H1 (cell line): Measurements from ENCODE around the gene ARHGAP22. TPM values are rescaled to one million over a fixed set of nuclear protein-coding genes. Genes with fewer than 3 reads are reported as not detected.

Experiments
- BRCA1 ChIP-seq: IDR thresholded peaks from 2 replicates; pipeline ENCODE4 v1.6.1; 2012; ENCODE audit warnings: low read depth, low read length, improper control_type of control experiment
- CBX8 ChIP-seq: fragments of 300-800, 300-1000 bp; sonication (generic); IDR thresholded peaks from 2 replicates; pipeline ENCODE4 v1.7.1; 2016; ENCODE audit warnings: low read depth, low read length, borderline replicate concordance
- CEBPB ChIP-seq: IDR thresholded peaks from 2 replicates; pipeline ENCODE4 v1.6.1; 2012; ENCODE audit warnings: low read depth, low read length
- CHD1 ChIP-seq: IDR thresholded peaks from 2 replicates; pipeline ENCODE4 v1.6.1; 2012; ENCODE audit warnings: low read depth, low read length, improper control_type of control experiment
- CHD7 ChIP-seq: fragments of 300-600 bp; sonication (generic); IDR thresholded peaks from 2 replicates; pipeline ENCODE4 v1.7.1; 2012; ENCODE audit warnings: low read length, moderate library complexity, mild to moderate bottlenecking, inconsistent platforms; ENCODE audit not compliant: insufficient replicate concordance
- CTCF ChIP-seq, 3 experiments: IDR thresholded peaks; 1 replicate in 2 of 3; 2 replicates in 1 of 3; pipeline versions ENCODE4 v1.5.1 to v1.6.1; 2011; ENCODE audit warnings: low read length in 3 of 3, mild to moderate bottlenecking in 3 of 3, inconsistent platforms in 2 of 3, low read depth in 1 of 3, moderate library complexity in 1 of 3; ENCODE audit not compliant: insufficient read depth in 1 of 3; ENCODE audit errors: control extremely low read depth in 1 of 3
- USF2 ChIP-seq: IDR thresholded peaks from 2 replicates; pipeline ENCODE4 v1.6.1; 2011; ENCODE audit warnings: low read length, improper control_type of control experiment
- YY1 ChIP-seq: IDR thresholded peaks from 2 replicates; pipeline ENCODE4 v1.6.1; 2011; ENCODE audit warnings: low read depth, mild to moderate bottlenecking, low read length
- polyA plus RNA-seq, 7 experiments: library from polyadenylated mRNA; depleted of rRNA in 3 of 7; stranded (reverse) in 5 of 7; unstranded in 2 of 7; fragments of >200 nt in 5 of 7; fragments of 200-250 nt in 2 of 7; gene quantifications; 1 replicate in 5 of 7; 2 replicates in 1 of 7; 4 replicates in 1 of 7; pipeline versions ENCODE4 v1.2.1 to v1.2.3, GENCODE V29; 2011 to 2013; ENCODE audit warnings: missing spikeins in 2 of 7, mixed read lengths in 2 of 7
- total RNA-seq: library from RNA; stranded (reverse); fragmentation: NEBNext Ultra II Directional; extraction: Animal tissue kit (Norgen Biotek cat#: 25700); gene quantifications from 2 replicates; pipeline ENCODE4 v1.2.1, GENCODE V29; 2021

The ARHGAP22 gene
- total and polyA plus RNA-seq, 2 of the 8 experiments (the other 6 are each of a cell fraction or from before 2014, with no cell fraction given) = 3.6 to 11.2 TPM

- TF ChIP-seq CHD7 (no peak), CTCF (IDR thresholded peaks at IDR 0.05; ENCODE audit: control extremely low read depth in 1 of 3, insufficient read depth in 1 of 3, low read depth in 1 of 3, low read length in 3 of 3) (no peak), BRCA1 (no peak), CEBPB (no peak), CHD1 (no peak), YY1 (no peak), CBX8 (no peak), USF2 (no peak)
Observed at GRCh38 chr10:48469516-48470020, 135.3 kb downstream of the ARHGAP22 start (continued).
